Stimulated activated CD8-positive, alpha-beta memory T cell treated with anti-CD3 and anti-CD28 coated beads, Interleukin-4, amount 100 ng/mL, for 48 hours (primary cell): ENCODE results near the gene ZDHHC14.

Source experiments
- DNase-seq: peaks from one replicate; pipeline ENCODE4 v3.0.0-alpha.2; 2020

Gene ZDHHC14

DNA sequence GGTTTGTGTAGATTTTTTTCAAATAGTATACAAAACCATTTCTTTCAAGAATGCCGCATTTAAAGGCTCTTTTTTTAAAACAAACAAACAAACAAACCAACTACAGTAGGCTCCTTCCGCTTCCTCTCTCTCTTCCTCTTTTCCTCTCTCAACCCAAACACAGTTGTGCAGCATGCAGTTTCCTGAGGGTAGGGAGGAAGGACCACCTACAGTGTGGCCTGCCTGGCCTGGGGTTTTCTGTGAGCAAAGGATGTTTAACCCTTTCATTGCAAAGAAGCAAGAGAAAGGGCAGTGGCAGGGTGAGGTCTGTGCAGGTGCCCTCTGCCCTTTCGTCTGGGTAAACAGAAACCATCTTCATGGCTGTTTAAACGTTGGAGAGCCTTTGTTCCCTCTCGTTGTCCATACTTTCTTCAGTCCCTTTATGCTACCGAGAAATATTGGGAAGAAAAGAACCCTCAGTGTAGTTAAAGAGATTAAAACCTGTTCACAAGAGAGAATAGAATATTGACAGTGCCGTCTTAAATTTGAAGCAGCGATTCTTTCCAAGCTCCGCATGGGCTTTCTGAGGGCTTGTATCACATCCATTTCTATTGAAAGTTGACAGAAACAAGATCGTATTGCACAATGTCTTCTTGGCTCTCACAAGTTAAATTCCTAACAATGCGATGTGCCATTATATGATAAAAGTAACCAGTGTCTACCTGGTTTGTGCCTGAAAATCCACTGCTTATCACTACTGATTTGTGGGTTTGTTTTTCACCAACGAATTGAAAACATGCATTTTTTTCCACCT, 226.5 kb downstream of the ZDHHC14 start:
- DNase-seq: no peak

- DNase-seq: no peak
These were observed 227.5 kb downstream of the ZDHHC14 start for GRCh38 chr6:157608221-157609075.

DNA sequence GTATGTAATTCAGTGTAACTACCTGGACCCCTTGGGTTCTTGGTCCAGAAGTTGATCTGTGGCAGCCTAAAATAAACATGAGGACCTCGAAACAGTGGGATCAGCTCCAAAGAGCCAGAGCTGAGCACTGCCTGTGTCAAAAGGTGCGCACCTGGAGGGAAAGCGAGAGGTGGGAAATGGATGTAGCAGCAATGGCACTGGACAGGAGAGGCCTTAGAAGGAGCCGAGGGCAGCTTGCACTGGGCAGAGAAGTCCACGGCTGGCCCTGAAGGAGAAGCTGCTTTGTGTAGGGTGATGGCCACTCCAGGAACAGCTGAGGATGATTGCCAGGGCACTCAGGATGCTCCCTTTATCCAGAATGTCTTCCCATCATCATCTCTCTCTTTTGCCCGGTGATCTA, 228.1 kb downstream of the ZDHHC14 start:
- DNase-seq: no peak

DNA sequence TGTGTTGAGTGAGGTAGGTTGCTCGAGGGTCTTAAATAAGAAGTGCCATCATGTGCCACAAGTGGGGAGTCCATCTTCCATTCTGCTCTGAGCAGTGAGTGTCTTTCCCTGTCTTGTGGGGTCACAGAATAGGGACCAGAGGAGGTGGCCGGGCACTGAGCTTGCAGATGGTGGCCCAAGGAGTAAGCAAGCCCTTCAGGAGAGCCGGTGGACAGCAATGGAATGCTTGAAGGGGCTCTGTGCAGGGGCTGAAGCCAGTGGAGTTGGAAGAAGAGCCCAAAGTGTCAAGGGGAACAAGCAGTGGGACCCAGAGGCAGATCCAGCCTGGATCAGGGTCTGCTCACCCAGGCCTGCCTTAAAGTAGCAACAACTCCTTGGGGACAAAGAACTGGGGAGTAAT, 228.6 kb downstream of the ZDHHC14 start:
- no peak for DNase-seq

DNA sequence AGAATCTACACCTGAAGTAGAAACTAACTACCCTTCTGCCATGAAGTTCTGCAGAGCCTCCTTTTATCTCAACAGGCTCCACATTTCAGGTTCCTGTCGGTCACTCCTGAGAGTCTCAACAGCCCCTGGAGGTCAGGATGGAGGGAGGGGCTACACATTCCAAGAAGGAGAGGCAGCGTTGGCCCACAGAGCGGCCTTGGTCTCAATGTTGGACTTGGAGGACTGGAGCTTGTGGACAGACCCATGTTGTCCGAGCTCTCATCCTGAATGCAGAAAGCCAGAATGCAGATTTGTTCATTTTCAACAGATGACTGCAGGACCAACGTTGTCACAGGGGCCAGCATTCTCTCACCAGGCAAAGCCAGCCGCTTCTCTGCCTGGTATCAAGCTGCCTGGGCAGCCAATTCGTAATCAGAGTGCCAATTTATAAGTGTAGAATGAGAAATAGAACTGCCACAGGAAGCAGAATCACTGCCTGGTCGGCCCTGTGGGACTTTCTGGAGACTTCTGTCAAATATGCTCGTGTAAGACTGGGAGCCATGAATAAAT, 229.5 kb downstream of the ZDHHC14 start:
- no peak for DNase-seq

GRCh38 chr6:157611406-157611805, 230.4 kb downstream of the ZDHHC14 start:
- DNase-seq: no peak

DNA sequence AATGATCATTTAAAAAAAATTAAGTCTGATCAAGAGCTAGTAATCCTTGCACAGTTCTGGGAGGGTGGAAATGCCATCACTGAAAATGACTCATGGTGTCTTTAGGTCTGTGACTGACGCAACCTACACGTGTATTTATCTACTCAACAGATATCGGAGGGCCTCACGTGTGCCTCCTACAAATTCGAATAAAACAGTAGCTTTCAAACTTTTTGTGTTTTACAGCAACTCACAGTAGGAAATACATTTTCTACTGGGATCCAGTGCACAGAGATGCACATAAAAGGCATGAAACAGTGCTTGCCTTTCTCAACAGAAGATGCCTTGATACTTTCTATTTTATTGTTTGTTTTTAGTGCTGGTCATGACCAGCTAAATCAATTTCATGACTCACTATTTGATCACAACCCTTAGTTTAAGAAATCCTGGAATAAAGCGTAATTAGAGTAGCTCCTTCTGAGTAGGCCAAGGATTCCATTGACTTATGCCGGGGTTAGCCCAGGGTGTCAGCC, 232.1 kb downstream of the ZDHHC14 start:
- no peak for DNase-seq

DNA sequence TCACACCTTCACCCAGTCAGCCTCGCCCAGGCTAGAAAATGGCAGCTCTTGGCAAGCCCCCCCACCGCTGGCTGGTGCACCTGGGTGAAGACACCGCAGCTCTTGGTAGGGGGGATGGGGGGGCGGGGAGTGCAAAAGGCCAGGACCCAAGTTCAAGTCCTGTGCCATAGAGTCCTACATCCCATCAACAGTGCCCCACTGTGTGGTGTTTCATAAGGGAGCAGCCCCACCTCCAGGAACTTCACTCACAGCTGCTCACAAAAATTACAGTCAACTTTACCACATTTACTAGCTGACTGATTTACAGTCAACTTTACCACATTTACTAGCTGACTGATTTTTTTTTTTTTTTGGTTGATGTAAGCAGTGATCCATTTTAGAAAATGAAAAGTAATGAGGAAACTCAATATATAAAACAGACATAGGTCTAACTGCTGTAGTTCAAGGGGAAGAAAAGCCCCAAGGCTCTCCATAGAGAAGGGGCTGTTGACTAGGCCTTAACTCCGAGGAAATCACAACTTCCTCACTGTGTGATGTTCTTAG, 233.1 kb downstream of the ZDHHC14 start:
- DNase-seq: no peak

DNA sequence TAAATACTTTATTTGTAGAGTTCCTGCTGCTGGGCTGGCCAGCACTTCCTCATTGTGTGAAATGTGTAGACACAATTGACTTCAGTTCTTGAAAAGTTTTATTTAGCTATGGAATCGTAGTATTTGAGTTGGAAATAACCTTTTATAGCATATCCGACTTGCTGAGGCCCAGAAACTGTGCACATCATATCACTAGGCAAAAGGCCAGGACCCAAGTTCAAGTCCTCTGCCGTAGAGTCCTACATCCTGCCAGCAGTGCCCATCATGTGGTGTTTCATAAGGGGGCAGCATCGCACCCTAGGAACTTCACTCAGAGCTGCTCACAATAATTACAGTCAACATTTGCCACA, 234.4 kb downstream of the ZDHHC14 start:
- no peak for DNase-seq

DNA sequence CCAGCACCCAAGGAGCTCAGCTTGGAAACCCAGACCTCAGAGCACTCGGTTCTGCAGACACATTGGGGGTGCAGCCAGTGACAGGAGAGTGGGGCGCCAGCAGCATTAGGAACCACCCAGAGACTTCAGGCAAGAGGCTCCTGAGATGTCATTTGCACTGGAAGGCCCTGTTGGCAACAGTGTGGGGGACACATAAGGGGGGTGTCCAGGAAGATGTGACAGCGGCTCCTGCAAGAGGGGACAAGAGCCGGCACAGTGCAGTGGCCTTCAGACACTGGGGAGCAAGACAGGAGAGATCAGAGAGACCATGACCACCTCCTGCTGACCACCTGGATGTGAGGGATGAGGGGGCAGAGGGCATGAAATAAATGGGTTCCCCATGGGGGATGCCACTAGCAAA, 235.0 kb downstream of the ZDHHC14 start:
- no peak for DNase-seq

DNA sequence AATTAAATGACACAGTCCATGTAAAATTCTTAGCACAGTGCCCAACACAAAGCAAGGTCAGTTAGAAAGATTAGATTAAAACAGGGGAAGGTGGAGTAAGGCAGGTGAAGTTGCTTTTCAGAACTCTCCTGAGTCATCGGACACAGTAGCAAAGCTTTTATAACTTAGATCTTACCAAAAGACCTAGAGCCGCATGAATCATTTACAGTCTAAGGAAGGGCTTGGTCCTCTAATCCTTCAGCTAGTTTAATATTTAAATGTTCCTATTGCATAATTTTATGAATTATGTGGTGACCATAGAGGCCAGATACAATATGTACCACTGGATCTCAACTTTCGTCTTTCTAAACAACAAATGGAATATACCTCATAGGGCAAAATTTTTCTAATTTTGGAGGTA, 240.0 kb downstream of the ZDHHC14 start:
- DNase-seq: no peak

GRCh38 chr6:157621406-157621805, 240.4 kb downstream of the ZDHHC14 start:
- no peak for DNase-seq

- DNase-seq: no peak
These were observed 241.4 kb downstream of the ZDHHC14 start for GRCh38 chr6:157622427-157622826.

DNA sequence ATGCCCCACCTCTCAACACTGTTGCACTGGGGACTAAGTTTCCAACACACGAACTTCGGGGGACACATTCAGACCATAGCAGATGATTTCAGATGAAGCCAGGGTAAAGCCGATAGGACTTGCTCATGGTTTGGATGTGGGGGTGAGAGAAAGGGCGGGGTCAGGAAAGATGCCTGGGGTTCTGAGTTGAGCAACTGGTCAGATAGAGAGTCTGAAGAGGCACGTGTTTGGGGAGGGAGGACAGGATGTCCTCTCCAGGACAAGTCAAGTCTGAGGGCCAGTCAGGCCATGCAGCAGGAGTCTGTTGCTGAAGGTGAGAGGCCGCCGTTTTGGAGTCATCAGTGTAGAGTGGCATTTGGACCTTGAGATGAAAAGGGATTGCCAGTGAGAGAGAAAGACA, 244.1 kb downstream of the ZDHHC14 start:
- no peak for DNase-seq

DNA sequence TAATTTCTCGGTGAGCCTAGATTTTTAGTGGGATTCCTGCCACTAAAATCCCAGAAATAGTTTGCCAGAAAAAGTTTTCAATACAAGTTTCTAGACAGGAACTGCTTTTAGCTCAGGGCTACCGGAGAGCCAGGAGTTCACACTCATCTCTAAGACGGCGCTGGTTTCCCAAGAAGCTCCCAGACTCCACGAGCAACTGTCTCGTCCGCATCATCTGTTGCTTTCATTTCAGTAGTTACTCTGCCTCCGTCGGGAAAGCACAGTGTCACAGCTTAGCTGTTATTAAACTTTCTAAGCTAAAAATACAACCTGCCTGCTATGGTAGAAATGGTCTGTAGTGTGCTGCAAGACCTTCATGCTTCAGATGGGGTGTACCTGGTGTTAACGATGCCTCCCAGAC, 244.8 kb downstream of the ZDHHC14 start:
- DNase-seq: no peak

- DNase-seq: no peak
These were observed 246.4 kb downstream of the ZDHHC14 start for GRCh38 chr6:157627195-157627966.

DNA sequence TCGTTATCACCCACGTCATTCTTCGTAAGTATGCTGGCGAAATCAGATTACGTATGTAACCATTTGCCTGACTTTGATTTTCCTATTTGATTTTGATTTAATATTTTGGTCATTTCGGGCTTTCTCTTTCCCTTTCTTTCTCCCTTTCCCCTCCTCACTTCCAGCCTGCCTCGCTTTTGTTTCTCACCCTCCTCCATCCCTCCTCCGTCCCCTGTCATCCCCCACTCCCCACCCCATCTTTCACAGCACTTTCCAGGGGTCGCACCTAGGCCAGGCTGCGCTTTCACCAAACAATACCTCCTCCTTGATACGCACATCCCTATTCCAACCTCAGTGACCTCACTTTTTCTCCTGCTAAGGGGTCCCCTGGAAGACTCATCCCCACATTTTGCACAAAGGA, 247.5 kb downstream of the ZDHHC14 start:
- no peak for DNase-seq

- no peak for DNase-seq
These were observed 248.2 kb downstream of the ZDHHC14 start for GRCh38 chr6:157629220-157629619.

DNA sequence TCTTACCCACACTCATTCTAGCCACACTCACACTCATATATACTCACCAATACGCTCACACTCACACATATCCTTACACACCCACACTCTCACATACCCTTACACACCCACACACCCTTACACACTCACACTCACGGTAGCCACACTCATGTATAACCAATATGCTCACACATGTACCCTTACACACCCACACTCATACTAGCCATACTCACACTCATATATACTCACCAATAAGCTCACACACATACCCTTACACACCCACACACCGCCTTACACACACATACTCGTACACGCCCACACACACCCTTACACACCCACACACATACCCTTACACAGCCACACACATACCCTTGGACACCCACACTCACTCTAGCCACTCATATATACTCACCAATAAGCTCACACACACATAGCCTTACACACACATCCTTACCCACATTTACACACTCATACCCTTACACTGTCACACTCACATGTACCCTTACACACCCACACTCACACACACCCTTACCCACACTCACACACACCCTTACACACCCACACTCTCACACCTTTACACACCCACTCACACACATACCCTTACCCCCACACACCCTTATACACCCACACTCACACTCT, 249.6 kb downstream of the ZDHHC14 start:
- no peak for DNase-seq

- DNase-seq: no peak
These were observed 250.4 kb downstream of the ZDHHC14 start for GRCh38 chr6:157631412-157631811.

DNA sequence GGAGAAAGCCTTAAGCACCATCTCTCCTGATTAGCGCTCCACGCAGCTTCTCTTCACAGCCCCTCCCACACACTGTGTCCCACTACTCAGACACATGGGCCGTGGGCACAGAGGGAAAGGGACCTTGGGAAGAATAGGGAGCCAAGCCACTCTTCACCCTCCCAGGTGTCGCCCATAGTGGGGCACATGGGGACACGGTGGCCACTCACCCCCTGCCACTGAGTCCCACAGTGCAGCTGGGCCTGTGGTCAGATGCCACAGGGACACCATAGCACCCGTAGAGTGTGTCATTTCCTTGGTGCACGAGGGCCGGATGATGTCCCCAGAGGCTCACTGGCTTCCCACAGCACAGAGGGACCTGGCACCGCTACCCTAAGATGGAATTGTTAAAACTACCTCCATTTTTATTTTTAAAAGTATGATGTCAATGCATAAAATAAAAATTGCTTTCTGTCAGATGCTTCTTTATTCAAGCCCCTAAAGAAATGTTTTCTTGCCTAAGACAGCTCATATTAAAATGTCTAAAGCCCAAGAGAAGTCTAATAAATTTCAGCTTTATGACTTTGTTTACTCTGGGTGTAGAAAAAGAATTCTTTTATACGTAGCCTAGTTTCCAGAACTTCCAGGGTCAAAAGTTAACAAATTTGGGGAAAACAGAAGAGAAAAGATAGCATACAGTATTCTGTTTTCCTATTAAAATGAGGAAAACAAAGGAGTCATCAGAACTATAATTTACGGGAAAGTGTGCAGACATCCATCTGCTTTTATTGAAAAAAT, 251.0 kb downstream of the ZDHHC14 start:
- DNase-seq: no peak
